ENCODE data around the gene GLI1.
"Not testable (repeated sequence)": the region's sequence is repeated elsewhere in the genome, so short reads cannot be mapped to it uniquely, and the experiment has no call there.

The GLI1 gene

GRCh38 chr12:57498571-57498970, 39.0 kb downstream of the GLI1 start:
- H3K4me1 Mint-ChIP-seq: no peaks in the 10 kb centered on the region
- peaks cover 78% of the 10 kb centered on the region for H3K36me3 Mint-ChIP-seq (ENCODE audit: low read depth)
- TF ChIP-seq CTCF (IDR thresholded peaks at IDR 0.05): no peak
- no peaks in the 10 kb centered on the region for H3K27me3 Mint-ChIP-seq (ENCODE audit: low read depth, poor library complexity)
- H3K9me3 Mint-ChIP-seq: no peaks in the 10 kb centered on the region
- H3K27ac Mint-ChIP-seq: no peak overlapping the region
- no peak overlapping the region for H3K4me3 Mint-ChIP-seq
- no peak for DNase-seq

GRCh38 chr12:57500213-57500612, 40.6 kb downstream of the GLI1 start:
- no peak for DNase-seq
- Mint-ChIP-seq H3K36me3 (ENCODE audit: low read depth) (peaks cover 86% of the 10 kb centered on the region), H3K4me1 (no peaks in the 10 kb centered on the region), H3K9me3 (no peaks in the 10 kb centered on the region), H3K27me3 (ENCODE audit: low read depth, poor library complexity) (no peaks in the 10 kb centered on the region), H3K4me3 (no peak overlapping the region), H3K27ac (no peak overlapping the region)
- no peak for TF ChIP-seq CTCF (IDR thresholded peaks at IDR 0.05)

GRCh38 chr12:57502311-57502969, 42.9 kb downstream of the GLI1 start:
- peaks cover 86% of the 10 kb centered on the region for H3K36me3 Mint-ChIP-seq (ENCODE audit: low read depth)
- not testable (repeated sequence) for DNase-seq; H3K4me1 Mint-ChIP-seq; H3K27ac Mint-ChIP-seq; H3K4me3 Mint-ChIP-seq; H3K27me3 Mint-ChIP-seq (ENCODE audit: low read depth, poor library complexity)
- H3K9me3 Mint-ChIP-seq: peaks cover 10% of the 10 kb centered on the region

- H3K4me3 Mint-ChIP-seq; H3K27me3 Mint-ChIP-seq (ENCODE audit: low read depth, poor library complexity); H3K4me1 Mint-ChIP-seq; H3K27ac Mint-ChIP-seq; DNase-seq: not testable (repeated sequence)
- Mint-ChIP-seq H3K9me3 (peaks cover 29% of the 10 kb centered on the region), H3K36me3 (ENCODE audit: low read depth) (peaks cover 78% of the 10 kb centered on the region)
Observed at GRCh38 chr12:57506541-57506940, 47.0 kb downstream of the GLI1 start.

- not testable (repeated sequence) for H3K4me3 Mint-ChIP-seq; H3K27ac Mint-ChIP-seq; H3K27me3 Mint-ChIP-seq (ENCODE audit: low read depth, poor library complexity); DNase-seq; H3K4me1 Mint-ChIP-seq
- peaks cover 80% of the 10 kb centered on the region for H3K36me3 Mint-ChIP-seq (ENCODE audit: low read depth)
- peaks cover 29% of the 10 kb centered on the region for H3K9me3 Mint-ChIP-seq
Observed at GRCh38 chr12:57507796-57508195, 48.2 kb downstream of the GLI1 start.

- no peaks in the 10 kb centered on the region for H3K4me1 Mint-ChIP-seq
- no peak for TF ChIP-seq CTCF (IDR thresholded peaks at IDR 0.05)
- H3K27ac Mint-ChIP-seq: no peak overlapping the region
- peaks cover 24% of the 10 kb centered on the region for H3K9me3 Mint-ChIP-seq
- H3K27me3 Mint-ChIP-seq (ENCODE audit: low read depth, poor library complexity): no peaks in the 10 kb centered on the region
- H3K4me3 Mint-ChIP-seq: no peak overlapping the region
- DNase-seq: no peak
- peaks cover 76% of the 10 kb centered on the region for H3K36me3 Mint-ChIP-seq (ENCODE audit: low read depth)
Observed at GRCh38 chr12:57511161-57511560, 51.6 kb downstream of the GLI1 start.

GRCh38 chr12:57511588-57512325, 52.2 kb downstream of the GLI1 start:
- Mint-ChIP-seq H3K4me3 (no peak overlapping the region), H3K36me3 (ENCODE audit: low read depth) (peaks cover 76% of the 10 kb centered on the region), H3K4me1 (no peaks in the 10 kb centered on the region), H3K9me3 (peaks cover 19% of the 10 kb centered on the region), H3K27ac (peak overlapping the region; percentile 49), H3K27me3 (ENCODE audit: low read depth, poor library complexity) (no peaks in the 10 kb centered on the region)
- DNase-seq: no peak
- no peak for TF ChIP-seq CTCF (IDR thresholded peaks at IDR 0.05)
